Measurements from ENCODE around the gene PRKAG2.

PRKAG2 gene

GRCh38 chr7:151693140-151693539 is 183.8 kb downstream of the PRKAG2 start:
- H3K9me3 ChIP-seq (ENCODE audit: control insufficient read depth, low read length) = no peaks in the 10 kb centered on the region
- no peak overlapping the region for H3K4me3 ChIP-seq (ENCODE audit: low read depth, low read length)
- no peaks in the 10 kb centered on the region for H3K27me3 ChIP-seq (ENCODE audit: control insufficient read depth, insufficient read depth, low read length)
- TF ChIP-seq CTCF (IDR thresholded peaks at IDR 0.05) = no peak
- H3K9ac ChIP-seq = no peak overlapping the region
- no peaks in the 10 kb centered on the region for H3K4me1 ChIP-seq
- no peak overlapping the region for H3K27ac ChIP-seq
- no peak overlapping the region for H2AFZ ChIP-seq
- no peaks in the 10 kb centered on the region for H3K36me3 ChIP-seq (ENCODE audit: control insufficient read depth, insufficient read depth, low read length)
- H3K79me2 ChIP-seq = no peaks in the 10 kb centered on the region
- no peak overlapping the region for H3K4me2 ChIP-seq (ENCODE audit: low read length)

- Histone ChIP-seq H3K79me2 (no peaks in the 10 kb centered on the region), H3K4me3 (ENCODE audit: low read depth, low read length) (no peak overlapping the region), H3K4me1 (peaks cover 1% of the 10 kb centered on the region), H3K27ac (no peak overlapping the region), H3K36me3 (ENCODE audit: control insufficient read depth, insufficient read depth, low read length) (no peaks in the 10 kb centered on the region), H3K9ac (no peak overlapping the region), H3K27me3 (ENCODE audit: control insufficient read depth, insufficient read depth, low read length) (no peaks in the 10 kb centered on the region), H3K4me2 (ENCODE audit: low read length) (no peak overlapping the region), H3K9me3 (ENCODE audit: control insufficient read depth, low read length) (no peaks in the 10 kb centered on the region), H2AFZ (no peak overlapping the region)
- no peak for TF ChIP-seq CTCF (IDR thresholded peaks at IDR 0.05)
These were observed 184.2 kb downstream of the PRKAG2 start for GRCh38 chr7:151692721-151693120.

- Histone ChIP-seq H3K27ac (no peak overlapping the region), H3K9me3 (ENCODE audit: control insufficient read depth, low read length) (no peaks in the 10 kb centered on the region), H3K36me3 (ENCODE audit: control insufficient read depth, insufficient read depth, low read length) (no peaks in the 10 kb centered on the region), H3K4me3 (ENCODE audit: low read depth, low read length) (no peak overlapping the region), H3K9ac (no peak overlapping the region), H3K4me1 (peaks cover 10% of the 10 kb centered on the region), H3K27me3 (ENCODE audit: control insufficient read depth, insufficient read depth, low read length) (no peaks in the 10 kb centered on the region), H3K4me2 (ENCODE audit: low read length) (no peak overlapping the region), H3K79me2 (no peaks in the 10 kb centered on the region), H2AFZ (no peak overlapping the region)
- TF ChIP-seq CTCF (IDR thresholded peaks at IDR 0.05) = no peak
These were observed 185.5 kb downstream of the PRKAG2 start for GRCh38 chr7:151691449-151691848.

- H3K27me3 ChIP-seq (ENCODE audit: control insufficient read depth, insufficient read depth, low read length) = no peaks in the 10 kb centered on the region
- peaks cover 10% of the 10 kb centered on the region for H3K4me1 ChIP-seq
- TF ChIP-seq CTCF (IDR thresholded peaks at IDR 0.05) = no peak
- H3K9ac ChIP-seq = no peak overlapping the region
- H2AFZ ChIP-seq = no peak overlapping the region
- H3K4me2 ChIP-seq (ENCODE audit: low read length) = no peak overlapping the region
- H3K79me2 ChIP-seq = no peaks in the 10 kb centered on the region
- no peaks in the 10 kb centered on the region for H3K9me3 ChIP-seq (ENCODE audit: control insufficient read depth, low read length)
- no peak overlapping the region for H3K27ac ChIP-seq
- no peak overlapping the region for H3K4me3 ChIP-seq (ENCODE audit: low read depth, low read length)
- H3K36me3 ChIP-seq (ENCODE audit: control insufficient read depth, insufficient read depth, low read length) = no peaks in the 10 kb centered on the region
These were observed 186.3 kb downstream of the PRKAG2 start for GRCh38 chr7:151690606-151691005.

GRCh38 chr7:151689196-151689971 is 187.5 kb downstream of the PRKAG2 start:
- no peak overlapping the region for H2AFZ ChIP-seq
- H3K27ac ChIP-seq = no peak overlapping the region
- H3K9ac ChIP-seq = no peak overlapping the region
- H3K79me2 ChIP-seq = no peaks in the 10 kb centered on the region
- no peaks in the 10 kb centered on the region for H3K27me3 ChIP-seq (ENCODE audit: control insufficient read depth, insufficient read depth, low read length)
- no peak overlapping the region for H3K4me3 ChIP-seq (ENCODE audit: low read depth, low read length)
- H3K4me2 ChIP-seq (ENCODE audit: low read length) = no peak overlapping the region
- no peaks in the 10 kb centered on the region for H3K36me3 ChIP-seq (ENCODE audit: control insufficient read depth, insufficient read depth, low read length)
- peaks cover 10% of the 10 kb centered on the region for H3K4me1 ChIP-seq
- TF ChIP-seq CTCF (IDR thresholded peaks at IDR 0.05) = no peak
- H3K9me3 ChIP-seq (ENCODE audit: control insufficient read depth, low read length) = no peaks in the 10 kb centered on the region
